ENCODE results near the gene GPC5.

DNA sequence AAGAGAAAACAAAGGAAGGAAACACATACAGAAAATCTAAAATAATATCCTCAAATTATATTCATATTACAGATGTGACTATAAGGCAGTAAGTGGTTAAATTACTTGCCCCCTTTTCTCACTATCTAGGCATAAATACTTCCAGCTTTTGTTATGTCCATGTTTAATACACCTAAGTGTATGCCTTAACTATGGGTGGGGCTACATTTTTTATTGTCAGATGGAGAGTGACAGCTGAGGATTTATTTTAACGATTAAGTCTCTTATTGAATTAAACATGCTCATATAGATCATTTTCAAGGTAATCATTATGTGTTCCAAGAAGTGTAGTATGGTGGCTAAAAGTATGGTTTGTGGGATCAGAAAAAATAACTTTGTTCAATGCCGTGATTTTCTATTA lies 909.3 kb downstream of the GPC5 start:
- TF ChIP-seq ZNF140 (tag by site-specific recombination; IDR thresholded peaks at IDR 0.05): no peak
- TF ChIP-seq, protein P1, sequence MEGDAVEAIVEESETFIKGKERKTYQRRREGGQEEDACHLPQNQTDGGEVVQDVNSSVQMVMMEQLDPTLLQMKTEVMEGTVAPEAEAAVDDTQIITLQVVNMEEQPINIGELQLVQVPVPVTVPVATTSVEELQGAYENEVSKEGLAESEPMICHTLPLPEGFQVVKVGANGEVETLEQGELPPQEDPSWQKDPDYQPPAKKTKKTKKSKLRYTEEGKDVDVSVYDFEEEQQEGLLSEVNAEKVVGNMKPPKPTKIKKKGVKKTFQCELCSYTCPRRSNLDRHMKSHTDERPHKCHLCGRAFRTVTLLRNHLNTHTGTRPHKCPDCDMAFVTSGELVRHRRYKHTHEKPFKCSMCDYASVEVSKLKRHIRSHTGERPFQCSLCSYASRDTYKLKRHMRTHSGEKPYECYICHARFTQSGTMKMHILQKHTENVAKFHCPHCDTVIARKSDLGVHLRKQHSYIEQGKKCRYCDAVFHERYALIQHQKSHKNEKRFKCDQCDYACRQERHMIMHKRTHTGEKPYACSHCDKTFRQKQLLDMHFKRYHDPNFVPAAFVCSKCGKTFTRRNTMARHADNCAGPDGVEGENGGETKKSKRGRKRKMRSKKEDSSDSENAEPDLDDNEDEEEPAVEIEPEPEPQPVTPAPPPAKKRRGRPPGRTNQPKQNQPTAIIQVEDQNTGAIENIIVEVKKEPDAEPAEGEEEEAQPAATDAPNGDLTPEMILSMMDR (tag by site-specific recombination; IDR thresholded peaks at IDR 0.05): no peak

Data from HEK293 (cell line).